ENCODE measurements around the gene GPR173. TPM values are rescaled to one million over a fixed set of nuclear protein-coding genes. Genes with fewer than 3 reads are reported as not detected.

Gene GPR173
- total and polyA plus RNA-seq, 2 of the 8 experiments (the other 6 are each of a cell fraction or from before 2014, with no cell fraction given): 7.0 to 11.3 TPM

DNA sequence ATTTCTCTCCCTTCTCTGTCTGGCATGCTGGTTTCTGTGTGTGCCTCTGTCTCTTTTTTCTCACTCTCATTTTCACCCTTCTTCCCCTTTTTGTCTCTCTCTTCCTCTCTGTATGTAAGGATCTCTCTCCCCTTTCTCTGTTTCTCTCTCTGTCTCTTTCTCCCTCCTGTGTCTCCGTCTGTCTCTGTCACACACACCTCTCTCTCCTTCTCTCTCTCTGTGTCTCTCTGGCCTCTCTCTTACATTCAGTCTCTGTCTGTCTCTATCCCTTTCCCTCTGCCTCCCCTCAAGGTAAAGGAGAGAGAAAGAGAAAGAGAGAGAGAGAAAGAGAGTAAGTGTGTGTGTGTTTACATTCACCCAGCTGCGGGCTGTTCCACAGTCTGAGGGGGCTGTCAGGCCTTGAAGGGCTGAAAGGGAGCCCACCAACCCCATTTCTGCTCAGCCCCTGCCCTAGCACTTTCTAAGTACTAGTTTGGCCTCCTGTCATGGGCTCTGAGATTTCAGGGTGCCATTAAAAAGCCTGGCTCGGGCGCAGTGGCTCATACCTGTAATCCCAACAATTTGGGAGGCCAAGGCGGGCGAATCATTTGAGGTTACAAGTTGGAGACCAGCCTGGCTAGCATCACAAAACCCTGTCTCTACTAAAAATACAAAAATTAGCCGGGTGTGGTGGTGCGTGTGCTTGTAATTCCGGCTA lies 24.0 kb downstream of the GPR173 start:
- no peak for FAIRE-seq
- peaks cover 3% of the 10 kb centered on the region; the same call in 1 of the 2 replicates for H3K23me2 ChIP-seq (ENCODE audit: low read depth, low read length)

More for the DNA sequence above, 24.0 kb downstream of the GPR173 start:
- Histone ChIP-seq H3K18ac (ENCODE audit: extremely low read depth, low read length) (no peak overlapping the region), H3K14ac (ENCODE audit: insufficient read length) (no peak overlapping the region), H3K4ac (replicated peaks; ENCODE audit: insufficient read length, low read depth, low read length) (no peak overlapping the region), H3K36me3 (ENCODE audit: control insufficient read depth in 2 of 4, insufficient read depth in 4 of 4, low read length in 3 of 4) (no peaks in the 10 kb centered on the region), H3K79me2 (ENCODE audit: control insufficient read depth in 1 of 2, insufficient read depth in 2 of 2, low read length in 2 of 2) (no peaks in the 10 kb centered on the region), H2BK120ac (replicated peaks; ENCODE audit: low read depth, low read length) (no peak overlapping the region), H4K20me1 (replicated peaks in 1 of 2; ENCODE audit: control insufficient read depth in 1 of 2, insufficient read depth in 2 of 2, low read length in 2 of 2) (no peaks in the 10 kb centered on the region), H2AFZ (ENCODE audit: low read length) (no peak overlapping the region), H2BK12ac (ENCODE audit: low read depth, low read length) (no peak overlapping the region), H2BK15ac (ENCODE audit: low read length) (no peak overlapping the region), H4K5ac (ENCODE audit: insufficient read length, low read depth, low read length) (no peak overlapping the region), H4K91ac (replicated peaks; ENCODE audit: insufficient read length, low read length) (no peak overlapping the region), H3K79me1 (ENCODE audit: low read depth, low read length) (no peaks in the 10 kb centered on the region), H2BK5ac (ENCODE audit: low read depth, low read length) (no peak overlapping the region), H3K23ac (ENCODE audit: insufficient read length) (no peak overlapping the region), H2AK5ac (ENCODE audit: low read depth, low read length) (no peak overlapping the region), H4K8ac (ENCODE audit: extremely low read depth, insufficient read depth, low read length) (no peak overlapping the region), H3K9me3 (ENCODE audit: insufficient read depth in 2 of 2, low read depth in 1 of 2, low read length in 1 of 2) (no peaks in the 10 kb centered on the region), H3K4me2 (ENCODE audit: insufficient read depth in 1 of 2, low read depth in 2 of 2, low read length in 2 of 2) (peak overlapping the region; percentile 51 to 87; a peak in 2 of 4 replicates), H3K27ac (ENCODE audit: low read depth, low read length) (no peak overlapping the region), H3K4me3 (ENCODE audit: extremely low read depth in 1 of 4, insufficient read depth in 2 of 4, low read depth in 3 of 4, low read length in 4 of 4) (peak overlapping the region in 1 of 4 experiments; percentile 55; a peak in 2 of 8 replicates), H3K4me1 (replicated peaks in 1 of 4; ENCODE audit: control insufficient read depth in 3 of 4, insufficient read depth in 4 of 4, low read length in 3 of 4) (peaks cover 0 to 5% (median 1%) of the 10 kb centered on the region in 4 experiments; a peak in 2 of 7 replicates), H3K9ac (replicated peaks in 1 of 4; ENCODE audit: extremely low read depth in 1 of 4, low read depth in 3 of 4, low read length in 3 of 4) (no peak overlapping the region), H3K56ac (replicated peaks; ENCODE audit: insufficient read length, low read depth, low read length) (no peak overlapping the region), H2BK20ac (ENCODE audit: low read length) (no peak overlapping the region), H3K27me3 (replicated peaks in 1 of 4; ENCODE audit: control insufficient read depth in 3 of 4, extremely low read depth in 1 of 4, insufficient read depth in 3 of 4, low read length in 3 of 4) (no peaks in the 10 kb centered on the region)
- DNase-seq (ENCODE audit: low read depth in 1 of 2, low spot score in 2 of 2): no peak
- no peak for TF ChIP-seq GABPA (IDR thresholded peaks at IDR 0.05; ENCODE audit: borderline replicate concordance, insufficient read depth, low read length)
- no peak for TF ChIP-seq KDM5A (IDR thresholded peaks at IDR 0.05; ENCODE audit: low read length)
- no peak for TF ChIP-seq SUZ12 (IDR thresholded peaks at IDR 0.05; ENCODE audit: low read length)
- TF ChIP-seq CHD1 (IDR thresholded peaks at IDR 0.05; ENCODE audit: low read depth, low read length): no peak
- TF ChIP-seq, protein P1, sequence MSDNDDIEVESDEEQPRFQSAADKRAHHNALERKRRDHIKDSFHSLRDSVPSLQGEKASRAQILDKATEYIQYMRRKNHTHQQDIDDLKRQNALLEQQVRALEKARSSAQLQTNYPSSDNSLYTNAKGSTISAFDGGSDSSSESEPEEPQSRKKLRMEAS (IDR thresholded peaks at IDR 0.05): no peak
- no peak for TF ChIP-seq BCL11A (IDR thresholded peaks at IDR 0.05; ENCODE audit: low read depth in 2 of 2, low read length in 2 of 2)
- TF ChIP-seq CBX5 (IDR thresholded peaks at IDR 0.05; ENCODE audit: low read depth, low read length): no peak
- no peak for TF ChIP-seq PHF8 (conservative IDR thresholded peaks at IDR 0.05; ENCODE audit: low read depth, low read length)
- TF ChIP-seq BACH1 (IDR thresholded peaks at IDR 0.05; ENCODE audit: low read length): no peak
- 67% methylated on average over 5 of the region's 9 CpGs; no CpG with 5 or more reads in 1 of the 2 experiments for WGBS, 2 experiments (ENCODE audit: extremely low coverage in 1 of 2, insufficient coverage in 1 of 2, insufficient read length in 1 of 2, insufficient replicate concordance in 2 of 2, low coverage in 1 of 2, low lambda C conversion rate in 2 of 2, missing lambda C conversion rate in 1 of 2)
- ChIA-PET POLR2A (ENCODE audit: partially characterized antibody) (interaction anchor here (0.8 to 2.0 kb wide), 2 partner anchors 10 to 17 kb away, joined by 3 to 12 read pairs; partner anchors contain the start of gene TSPYL2), CTCF (ENCODE audit: partially characterized antibody) (interaction anchor here (0.7 to 1.6 kb wide), 10 partner anchors 14 to 1578 kb away, joined by 3 to 7 read pairs (median 3); no protein-coding TSS in a partner anchor)
